Loucy (cell line): ENCODE measurements around the gene HOXD4.

ENCODE experiments used
- H2AFZ ChIP-seq: fragments of 200-600 bp; sonication (generic); 2 replicates; pipeline ENCODE4 v1.6.0; 2016; ENCODE audit warnings: antibody characterized with exemption, mild to moderate bottlenecking, low read length, moderate library complexity
- H3F3A ChIP-seq: fragments of 200-600 bp; 2 replicates; pipeline ENCODE4 v1.6.0; 2016; ENCODE audit warnings: antibody characterized with exemption, low read depth, mild to moderate bottlenecking
- H3K27me3 ChIP-seq: fragments of 200-600 bp; sonication (generic); 2 replicates; pipeline ENCODE4 v1.6.1; 2014; ENCODE audit warnings: low read length, mild to moderate bottlenecking; ENCODE audit not compliant: insufficient read depth, poor library complexity, severe bottlenecking
- H3K36me3 ChIP-seq: fragments of 200-600 bp; sonication (generic); 2 replicates; pipeline ENCODE4 v1.6.1; 2016; ENCODE audit warnings: low read length; ENCODE audit not compliant: insufficient read depth
- H3K4me1 ChIP-seq: fragments of 200-600 bp; sonication (generic); 2 replicates; pipeline ENCODE4 v1.5.1; 2014; ENCODE audit warnings: low read length, mild to moderate bottlenecking; ENCODE audit not compliant: insufficient read depth, poor library complexity, severe bottlenecking
- H3K4me2 ChIP-seq: fragments of 200-600 bp; sonication (generic); 2 replicates; pipeline ENCODE4 v1.6.0; 2014; ENCODE audit warnings: antibody characterized with exemption, low read length, low read depth, mild to moderate bottlenecking; ENCODE audit not compliant: poor library complexity, severe bottlenecking
- H3K4me3 ChIP-seq: fragments of 200-600 bp; sonication (generic); 2 replicates; pipeline ENCODE4 v1.5.1; 2014; ENCODE audit warnings: low read length, mild to moderate bottlenecking, mixed read lengths; ENCODE audit not compliant: poor library complexity, severe bottlenecking
- H3K79me2 ChIP-seq: fragments of 200-600 bp; sonication (generic); 2 replicates; pipeline ENCODE4 v1.6.1; 2014; ENCODE audit warnings: low read length; ENCODE audit not compliant: insufficient read depth
- H3K9ac ChIP-seq: fragments of 200-600 bp; sonication (generic); 2 replicates; pipeline ENCODE4 v1.6.0; 2014; ENCODE audit warnings: mild to moderate bottlenecking, low read depth, low read length, moderate library complexity; ENCODE audit not compliant: poor library complexity, severe bottlenecking
- H3K9me2 ChIP-seq: fragments of 200-600 bp; sonication (generic); replicated peaks from 2 replicates; pipeline ENCODE4 v1.6.1; 2016; ENCODE audit warnings: low read depth, low read length, mixed read lengths
- H3K9me3 ChIP-seq: fragments of 200-600 bp; sonication (generic); 2 replicates; pipeline ENCODE4 v1.6.1; 2014; ENCODE audit warnings: mild to moderate bottlenecking, antibody characterized with exemption, low read length, low read depth; ENCODE audit not compliant: insufficient read depth
- H4K20me1 ChIP-seq: fragments of 200-600 bp; sonication (generic); 2 replicates; pipeline ENCODE4 v1.6.0; 2014; ENCODE audit warnings: antibody characterized with exemption, low read length, mild to moderate bottlenecking; ENCODE audit not compliant: insufficient read depth, poor library complexity, severe bottlenecking
- CTCF ChIP-seq: fragments of 200-600 bp; sonication (generic); conservative IDR thresholded peaks from 2 replicates; pipeline ENCODE4 v1.5.1; 2014; ENCODE audit warnings: mild to moderate bottlenecking, antibody characterized with exemption, low read length
- EZH2phosphoT487 ChIP-seq: fragments of 200-600 bp; IDR thresholded peaks from 2 replicates; pipeline ENCODE4 v1.6.1; 2018; ENCODE audit warnings: antibody characterized with exemption, mild to moderate bottlenecking, moderate library complexity, borderline replicate concordance

Gene HOXD4

DNA sequence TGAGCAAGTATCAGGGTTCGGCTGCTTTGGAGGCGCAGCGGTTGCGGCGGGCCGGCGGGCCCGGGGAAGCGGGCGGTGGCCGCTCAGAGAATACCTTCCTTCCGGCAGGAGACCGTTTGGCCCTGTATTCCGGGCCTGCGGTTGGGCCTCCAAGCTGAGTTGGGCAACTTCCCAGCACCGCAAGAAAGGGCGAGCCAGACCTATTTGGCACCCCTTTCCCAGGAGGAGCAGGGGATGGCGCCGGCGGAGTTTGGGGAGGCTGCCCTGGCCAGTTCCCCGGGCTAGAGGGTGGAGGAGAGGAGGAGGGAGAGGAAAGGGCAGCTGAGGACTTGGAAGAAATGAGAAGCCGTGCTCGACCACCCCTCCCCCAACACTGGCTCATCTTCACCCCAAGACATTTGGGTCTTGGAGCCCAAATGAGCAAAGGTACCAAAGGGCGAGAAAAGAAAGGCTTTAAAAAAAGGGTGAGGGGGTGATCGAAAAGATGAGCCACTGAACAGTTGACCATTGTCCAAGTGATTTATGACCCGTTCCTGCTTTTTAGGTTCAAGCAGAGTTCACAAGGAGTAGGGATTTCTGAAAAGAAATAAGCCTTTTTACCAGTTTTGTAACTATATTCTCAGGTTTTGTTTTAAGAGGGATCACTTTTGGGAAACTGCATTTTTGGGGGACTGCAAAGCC, 14.2 kb downstream of the HOXD4 start:
- Histone ChIP-seq H3K9ac (no peak overlapping the region), H2AFZ (no peak overlapping the region), H3K4me2 (no peak overlapping the region), H3K4me3 (no peak overlapping the region), H3F3A (no peaks in the 10 kb centered on the region), H3K9me3 (no peaks in the 10 kb centered on the region), H3K4me1 (no peaks in the 10 kb centered on the region), H3K36me3 (no peaks in the 10 kb centered on the region), H3K27me3 (no peaks in the 10 kb centered on the region), H4K20me1 (no peaks in the 10 kb centered on the region), H3K79me2 (no peaks in the 10 kb centered on the region), H3K9me2 (no peaks in the 10 kb centered on the region)
- no peak for TF ChIP-seq EZH2phosphoT487
- TF ChIP-seq CTCF = no peak

GRCh38 chr2:176166272-176166671, 14.9 kb downstream of the HOXD4 start:
- H3K27me3 ChIP-seq = no peaks in the 10 kb centered on the region
- TF ChIP-seq EZH2phosphoT487 (no peak), CTCF (no peak)
- H3K9me2 ChIP-seq = no peaks in the 10 kb centered on the region
- no peaks in the 10 kb centered on the region for H3K4me1 ChIP-seq
- no peak overlapping the region for H3K4me2 ChIP-seq
- no peak overlapping the region for H3K9ac ChIP-seq
- no peaks in the 10 kb centered on the region for H3K36me3 ChIP-seq
- no peaks in the 10 kb centered on the region for H3K79me2 ChIP-seq
- H3K4me3 ChIP-seq = no peak overlapping the region
- no peaks in the 10 kb centered on the region for H4K20me1 ChIP-seq
- no peaks in the 10 kb centered on the region for H3F3A ChIP-seq
- H3K9me3 ChIP-seq = no peaks in the 10 kb centered on the region
- H2AFZ ChIP-seq = no peak overlapping the region

DNA sequence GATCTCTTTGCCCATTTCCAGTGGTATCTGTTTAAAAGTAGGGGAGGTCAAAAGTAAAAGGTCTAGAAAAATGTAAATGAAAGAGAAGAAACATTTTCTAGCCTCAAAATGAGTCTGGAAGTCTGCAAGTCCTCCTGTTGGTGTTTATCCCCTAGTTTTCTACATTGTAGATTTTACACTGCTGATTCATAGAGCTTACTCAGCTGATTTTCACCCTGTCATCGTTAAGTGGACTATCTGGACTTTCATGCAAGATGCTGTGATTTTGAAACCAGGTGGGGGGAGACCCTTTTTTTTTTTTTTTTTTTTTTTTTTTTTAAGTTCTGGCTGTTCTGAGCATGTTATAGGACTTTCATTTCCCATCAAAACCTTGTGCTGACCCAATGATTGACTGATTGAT, 16.0 kb downstream of the HOXD4 start:
- no peaks in the 10 kb centered on the region for H3K4me1 ChIP-seq
- no peaks in the 10 kb centered on the region for H3F3A ChIP-seq
- no peaks in the 10 kb centered on the region for H3K9me2 ChIP-seq
- no peaks in the 10 kb centered on the region for H3K36me3 ChIP-seq
- no peak overlapping the region for H3K9ac ChIP-seq
- no peak for TF ChIP-seq EZH2phosphoT487
- no peak overlapping the region for H3K4me3 ChIP-seq
- H4K20me1 ChIP-seq = no peaks in the 10 kb centered on the region
- H3K79me2 ChIP-seq = no peaks in the 10 kb centered on the region
- H3K9me3 ChIP-seq = no peaks in the 10 kb centered on the region
- no peaks in the 10 kb centered on the region for H3K27me3 ChIP-seq
- no peak overlapping the region for H3K4me2 ChIP-seq
- H2AFZ ChIP-seq = no peak overlapping the region

DNA sequence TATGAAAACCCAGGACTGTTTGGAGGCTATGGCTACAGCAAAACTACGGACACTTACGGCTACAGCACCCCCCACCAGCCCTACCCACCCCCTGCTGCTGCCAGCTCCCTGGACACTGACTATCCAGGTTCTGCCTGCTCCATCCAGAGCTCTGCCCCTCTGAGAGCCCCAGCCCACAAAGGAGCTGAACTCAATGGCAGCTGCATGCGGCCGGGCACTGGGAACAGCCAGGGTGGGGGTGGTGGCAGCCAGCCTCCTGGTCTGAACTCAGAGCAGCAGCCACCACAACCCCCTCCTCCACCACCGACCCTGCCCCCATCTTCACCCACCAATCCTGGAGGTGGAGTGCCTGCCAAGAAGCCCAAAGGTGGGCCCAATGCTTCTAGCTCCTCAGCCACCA, 17.8 kb downstream of the HOXD4 start:
- H3K4me2 ChIP-seq = no peak overlapping the region
- no peak overlapping the region for H3K4me3 ChIP-seq
- H3K27me3 ChIP-seq = peaks cover 6% of the 10 kb centered on the region
- H3K36me3 ChIP-seq = no peaks in the 10 kb centered on the region
- H2AFZ ChIP-seq = no peak overlapping the region
- H3F3A ChIP-seq = no peaks in the 10 kb centered on the region
- H3K4me1 ChIP-seq = no peaks in the 10 kb centered on the region
- H3K9ac ChIP-seq = no peak overlapping the region
- H3K9me2 ChIP-seq = no peaks in the 10 kb centered on the region
- no peaks in the 10 kb centered on the region for H4K20me1 ChIP-seq
- TF ChIP-seq EZH2phosphoT487 (no peak), CTCF (no peak)
- no peaks in the 10 kb centered on the region for H3K79me2 ChIP-seq
- H3K9me3 ChIP-seq = no peaks in the 10 kb centered on the region
